DND-41 (cell line): ENCODE measurements around the gene KLF13.

Source experiments
- EZH2 ChIP-seq: IDR thresholded peaks from 3 replicates; pipeline ENCODE4 v1.6.1; 2012; ENCODE audit warnings: borderline replicate concordance, low read depth, mild to moderate bottlenecking, moderate library complexity, low read length, inconsistent platforms; ENCODE audit not compliant: severe bottlenecking
- TF ChIP-seq, protein P1 (sequence below): IDR thresholded peaks from 2 replicates; pipeline ENCODE4 v1.5.1; 2012; ENCODE audit warnings: borderline replicate concordance, low read length, moderate library complexity, mild to moderate bottlenecking; ENCODE audit not compliant: poor library complexity, severe bottlenecking; ENCODE audit errors: extremely low read depth

DNA sequence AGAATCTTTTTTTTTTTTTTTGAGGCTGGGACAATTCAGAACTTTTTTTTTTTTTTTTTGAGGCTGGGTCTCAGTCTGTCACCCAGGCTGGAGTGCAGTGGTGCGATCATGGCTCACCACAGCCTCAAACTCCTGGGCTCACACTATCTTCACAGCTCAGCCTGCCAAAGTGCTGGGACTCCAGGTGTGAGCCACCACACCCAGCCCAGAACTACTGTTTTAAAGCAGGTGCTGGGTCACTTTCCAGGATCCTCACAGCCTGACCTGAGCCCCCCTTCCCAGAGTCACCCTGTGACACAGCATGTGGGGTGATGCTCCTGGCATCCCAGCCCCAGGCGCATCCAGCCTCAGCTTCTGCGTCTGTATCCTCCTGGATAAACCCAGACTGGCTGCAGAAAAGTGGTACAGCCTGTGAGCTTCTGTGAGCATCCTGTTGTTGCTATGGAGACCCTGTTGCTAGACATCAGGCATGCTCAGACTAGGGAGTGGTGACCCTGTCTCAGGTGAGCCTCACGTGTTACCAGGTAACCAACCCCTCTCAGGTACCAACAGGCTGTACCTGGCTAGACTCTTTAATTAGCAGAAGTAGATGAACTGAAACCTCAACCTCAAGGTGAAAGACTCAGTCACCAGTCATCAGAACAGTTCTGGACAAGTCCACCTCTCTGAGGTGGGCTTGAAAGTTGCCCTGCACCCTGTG, 15.0 kb downstream of the KLF13 start:
- TF ChIP-seq, protein P1, sequence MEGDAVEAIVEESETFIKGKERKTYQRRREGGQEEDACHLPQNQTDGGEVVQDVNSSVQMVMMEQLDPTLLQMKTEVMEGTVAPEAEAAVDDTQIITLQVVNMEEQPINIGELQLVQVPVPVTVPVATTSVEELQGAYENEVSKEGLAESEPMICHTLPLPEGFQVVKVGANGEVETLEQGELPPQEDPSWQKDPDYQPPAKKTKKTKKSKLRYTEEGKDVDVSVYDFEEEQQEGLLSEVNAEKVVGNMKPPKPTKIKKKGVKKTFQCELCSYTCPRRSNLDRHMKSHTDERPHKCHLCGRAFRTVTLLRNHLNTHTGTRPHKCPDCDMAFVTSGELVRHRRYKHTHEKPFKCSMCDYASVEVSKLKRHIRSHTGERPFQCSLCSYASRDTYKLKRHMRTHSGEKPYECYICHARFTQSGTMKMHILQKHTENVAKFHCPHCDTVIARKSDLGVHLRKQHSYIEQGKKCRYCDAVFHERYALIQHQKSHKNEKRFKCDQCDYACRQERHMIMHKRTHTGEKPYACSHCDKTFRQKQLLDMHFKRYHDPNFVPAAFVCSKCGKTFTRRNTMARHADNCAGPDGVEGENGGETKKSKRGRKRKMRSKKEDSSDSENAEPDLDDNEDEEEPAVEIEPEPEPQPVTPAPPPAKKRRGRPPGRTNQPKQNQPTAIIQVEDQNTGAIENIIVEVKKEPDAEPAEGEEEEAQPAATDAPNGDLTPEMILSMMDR, result no peak
- no peak for TF ChIP-seq EZH2
